HG03439 (cell line): ENCODE measurements around the gene NINJ2.

Experiments
- ATAC-seq: cut with Tn5 transposase; IDR thresholded peaks from one replicate; pipeline ENCODE4 v1.9.1; 2021; ENCODE audit warnings: mild to moderate bottlenecking, moderate library complexity; ENCODE audit not compliant: unreplicated experiment

NINJ2 gene

DNA sequence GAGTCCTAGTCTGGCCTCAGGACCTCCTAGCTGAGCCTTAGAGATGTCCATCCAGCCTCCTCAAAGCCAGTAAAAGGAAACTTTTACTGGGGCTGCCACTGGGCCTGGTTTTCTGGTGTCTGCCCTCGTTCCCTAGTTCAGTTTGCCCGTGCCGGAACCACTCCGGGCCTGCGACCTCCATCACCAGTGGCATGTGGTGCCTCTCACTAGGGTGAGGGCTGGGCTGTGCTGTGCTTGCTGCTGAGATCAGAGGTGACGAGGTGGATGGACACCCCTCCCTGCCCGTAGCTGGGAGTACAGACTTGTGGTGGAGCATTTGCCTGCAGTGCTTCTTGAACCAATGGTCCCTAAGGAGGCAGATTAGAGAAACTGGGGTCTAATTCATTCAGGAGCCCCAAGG lies 127.8 kb downstream of the NINJ2 start:
- ATAC-seq = no peak

DNA sequence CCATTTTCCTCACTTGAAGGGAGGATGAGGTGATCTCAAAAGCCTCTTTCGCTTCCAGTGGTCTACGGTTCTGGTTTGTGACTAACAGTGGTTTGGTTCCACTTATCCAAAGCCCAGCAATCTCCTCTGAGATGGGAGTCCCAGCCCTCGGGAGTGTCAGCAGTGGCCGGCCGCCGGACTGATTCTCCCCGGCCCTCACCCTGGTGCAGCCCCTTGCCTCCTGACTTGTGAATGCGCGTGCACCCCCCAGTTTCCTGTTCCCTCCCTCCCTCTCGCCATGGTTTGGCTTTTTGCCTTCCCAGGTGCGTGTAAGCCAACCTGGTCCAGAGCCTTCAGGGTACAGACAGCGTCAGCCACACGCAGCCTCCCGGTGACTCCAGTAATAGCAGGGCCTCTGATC lies 129.0 kb downstream of the NINJ2 start:
- no peak for ATAC-seq

DNA sequence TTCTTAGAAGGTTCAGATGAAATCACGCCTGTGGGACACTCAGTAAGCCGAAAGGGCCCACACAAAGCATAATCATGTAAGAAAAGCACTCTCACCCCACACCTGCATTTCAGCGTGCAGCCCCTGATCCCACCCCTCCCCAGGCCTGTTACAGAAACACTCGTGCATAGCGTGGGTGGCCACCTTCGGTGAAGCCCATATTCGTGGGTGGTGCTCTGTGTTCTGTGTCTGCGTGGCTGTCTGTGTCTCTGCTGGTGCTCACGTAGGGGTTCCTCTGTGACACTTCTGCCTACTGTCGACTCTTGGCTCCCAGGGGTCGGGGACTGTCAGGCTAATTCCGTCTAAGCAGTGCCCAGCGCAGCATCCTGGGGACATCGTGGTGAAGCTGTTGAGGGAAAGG lies 129.5 kb downstream of the NINJ2 start:
- no peak for ATAC-seq

DNA sequence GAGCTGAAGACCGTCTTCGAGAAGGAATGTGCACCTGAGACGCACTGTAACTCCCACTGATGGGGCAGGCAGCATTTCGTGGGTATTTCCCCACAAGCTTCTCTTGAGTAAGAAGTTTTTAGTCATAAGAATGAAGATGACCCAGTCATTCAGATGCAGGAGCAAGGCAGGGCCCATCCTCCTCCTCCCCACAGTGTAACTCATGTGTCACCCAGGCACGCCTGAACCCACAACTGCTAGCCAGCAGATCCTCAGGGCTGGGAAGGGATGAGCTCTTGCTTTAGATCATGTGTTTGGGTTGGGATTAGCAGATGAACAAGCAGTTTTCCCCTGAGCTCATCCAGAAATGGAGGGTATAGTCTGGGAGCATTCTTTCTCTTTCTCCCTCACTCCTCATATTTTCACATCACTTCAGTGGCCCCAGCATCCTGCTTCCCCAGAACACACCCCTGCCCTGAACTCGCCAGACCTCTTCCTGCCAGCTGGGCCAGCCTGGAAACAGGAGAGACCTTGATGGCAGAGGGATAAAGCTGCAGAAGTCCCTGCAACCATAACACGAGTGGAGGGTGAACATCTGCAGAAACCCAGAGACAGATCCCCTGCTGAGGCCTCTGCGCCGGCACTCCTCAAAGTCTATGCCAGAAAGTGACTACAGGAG lies 130.2 kb downstream of the NINJ2 start:
- ATAC-seq = no peak

DNA sequence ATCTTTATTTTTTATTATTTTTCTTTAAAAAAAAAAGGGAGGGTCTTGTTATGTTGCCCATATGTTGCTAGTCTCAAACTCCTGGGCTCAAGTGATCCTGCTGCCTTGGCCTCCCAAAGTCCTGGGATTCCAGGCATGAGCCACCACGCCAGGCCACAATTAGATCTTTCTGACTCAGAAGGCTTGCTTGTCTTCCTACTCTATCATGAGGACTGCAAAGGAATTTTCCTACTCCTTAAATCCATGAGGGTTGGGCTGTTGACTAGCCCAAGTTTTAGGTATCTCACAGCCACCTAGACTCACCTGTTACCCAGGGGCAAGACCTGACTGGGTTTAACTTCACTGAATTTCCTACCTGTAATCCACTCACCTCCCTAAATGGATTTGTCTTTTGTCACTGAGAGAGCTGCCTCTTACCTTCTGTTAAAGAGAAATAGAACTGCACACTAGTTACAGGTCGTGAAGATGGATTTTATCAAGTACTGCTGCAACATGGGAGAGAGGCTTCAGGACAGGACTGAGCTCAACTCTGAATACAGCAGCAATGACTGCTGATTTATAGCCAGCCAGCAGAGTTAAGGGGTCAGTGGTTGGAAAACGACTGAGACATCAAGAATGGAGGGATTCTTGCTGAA lies 131.2 kb downstream of the NINJ2 start:
- ATAC-seq = no peak

DNA sequence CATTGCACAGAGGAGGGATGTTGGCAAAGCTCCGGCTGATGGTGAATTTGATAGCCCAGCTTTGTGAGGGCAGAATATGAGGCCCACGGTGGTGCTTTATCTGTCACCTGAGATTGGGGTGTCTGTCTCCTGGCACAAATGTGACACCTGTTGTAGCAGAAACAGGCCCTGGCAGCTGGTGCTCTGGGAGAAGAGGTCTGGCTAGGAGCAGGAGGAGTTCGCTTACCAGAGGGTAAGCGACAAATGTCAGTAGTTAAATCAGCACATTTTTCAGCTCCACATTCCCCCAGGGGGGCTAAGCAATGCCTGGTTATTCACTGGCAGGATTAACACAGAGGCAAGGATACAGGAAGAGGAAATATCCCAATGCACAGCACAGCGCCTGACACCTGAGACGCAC lies 132.4 kb downstream of the NINJ2 start:
- ATAC-seq = no peak

DNA sequence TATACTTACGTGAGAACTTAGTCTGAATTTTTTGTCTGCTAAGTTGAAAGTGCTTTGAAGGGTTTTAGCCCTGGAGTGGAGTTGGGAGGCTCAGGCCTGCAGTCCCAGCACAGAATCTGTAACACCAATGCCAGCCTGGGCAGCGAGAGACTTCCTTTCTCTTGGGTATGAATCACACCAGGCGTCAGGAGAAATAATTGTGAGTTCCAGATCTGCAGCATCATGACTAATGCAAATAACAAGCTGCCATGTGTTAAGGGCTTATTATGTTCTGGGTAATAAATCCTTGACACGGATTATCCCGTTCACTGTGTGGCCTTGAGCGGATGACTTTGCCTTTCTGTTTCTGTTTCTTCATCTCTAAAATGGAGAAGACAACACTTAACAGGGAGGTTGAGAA lies 132.9 kb downstream of the NINJ2 start:
- ATAC-seq = no peak

DNA sequence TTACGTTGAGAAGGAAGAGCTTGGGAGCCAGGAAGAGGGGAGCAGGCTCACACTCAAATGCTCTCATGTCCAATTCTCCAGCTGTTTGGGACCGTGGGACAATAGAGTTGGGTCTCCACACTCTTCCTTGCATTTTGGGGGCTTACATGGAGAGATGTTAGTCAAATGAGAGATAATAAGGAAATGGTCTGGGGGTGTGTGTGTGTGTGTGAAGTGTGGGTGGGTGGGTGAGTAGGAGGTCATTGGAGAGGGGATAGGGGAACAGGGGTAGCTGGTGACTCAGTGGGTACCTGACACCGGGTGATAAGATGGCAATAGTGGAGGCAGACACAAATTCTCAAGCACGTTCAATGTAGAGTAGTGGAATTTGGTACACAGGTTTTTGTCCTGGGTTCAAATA lies 135.5 kb downstream of the NINJ2 start:
- ATAC-seq = no peak

DNA sequence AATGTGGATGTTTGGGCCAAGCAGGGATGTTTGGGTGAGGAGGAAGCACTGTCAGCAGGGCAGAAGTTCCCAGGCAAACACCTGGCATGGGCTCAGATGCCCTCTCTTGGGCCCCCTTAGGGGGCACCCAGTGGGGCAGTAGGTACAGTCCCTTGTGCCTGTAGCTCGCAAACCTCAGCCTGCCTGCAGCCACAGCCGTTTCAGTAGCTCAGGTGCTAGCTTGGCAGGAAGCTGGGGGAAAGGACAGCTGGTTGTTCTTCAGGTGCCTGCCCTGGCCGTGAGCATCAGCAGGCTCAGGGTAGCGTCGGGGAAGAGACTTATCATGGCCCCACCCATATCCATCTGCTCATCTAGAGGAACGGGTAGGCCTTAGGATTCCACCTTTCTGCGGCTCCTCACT lies 136.0 kb downstream of the NINJ2 start:
- ATAC-seq = no peak

DNA sequence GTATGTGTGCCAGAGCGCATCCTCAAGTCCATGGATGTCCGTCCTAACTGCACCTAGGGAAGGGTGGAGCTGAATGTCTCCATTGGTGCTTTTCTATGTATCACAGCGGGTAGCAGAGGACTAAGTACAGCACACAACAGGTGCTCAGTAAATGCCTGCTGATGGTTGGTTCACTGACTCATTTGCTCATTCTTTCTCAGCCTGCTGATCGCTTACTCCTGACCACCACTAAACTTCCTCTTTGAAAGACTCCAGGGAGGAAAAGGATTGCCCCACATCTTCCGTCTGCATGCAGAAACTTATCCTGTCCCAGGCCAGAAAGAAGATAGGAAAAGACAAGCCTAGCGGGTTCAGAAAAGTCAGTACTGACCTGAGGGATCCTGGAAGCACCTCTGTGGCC lies 137.2 kb downstream of the NINJ2 start:
- no peak for ATAC-seq

DNA sequence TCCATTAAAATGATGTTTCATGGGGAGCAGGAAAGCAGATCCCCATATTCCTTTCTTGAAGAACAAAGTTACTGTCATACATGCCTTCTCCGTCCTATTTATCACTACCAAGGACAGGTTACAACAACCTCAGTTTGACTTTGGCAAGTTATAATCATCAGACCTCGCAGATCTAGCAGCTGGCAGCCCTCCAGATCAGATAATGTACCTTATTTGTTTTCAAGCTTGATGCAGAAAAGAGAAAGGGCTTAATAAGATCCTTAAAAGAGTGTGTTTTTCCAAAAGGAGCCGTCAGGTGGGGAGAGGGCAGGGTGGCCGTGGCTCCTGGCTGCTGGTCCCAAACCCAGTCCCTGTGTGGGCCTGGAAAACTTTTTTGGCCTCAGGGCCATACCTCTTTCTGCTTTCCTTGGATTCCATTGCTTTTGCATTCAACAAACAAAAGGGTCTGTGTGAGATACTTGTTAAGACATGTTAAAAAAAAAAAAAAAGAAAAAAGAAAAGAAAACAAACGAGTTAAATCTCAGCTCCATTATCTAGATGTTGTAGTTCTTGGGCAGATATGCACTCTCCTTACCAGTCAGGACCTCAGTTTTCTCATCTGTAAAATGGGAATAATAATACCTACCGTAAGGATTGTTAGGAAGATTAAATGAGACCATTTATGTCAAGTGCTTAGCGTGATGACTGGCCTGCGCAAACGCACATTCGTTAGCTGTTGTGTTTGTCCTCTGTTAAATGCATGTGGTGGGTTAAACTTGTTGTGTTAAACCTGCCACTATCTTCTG lies 138.9 kb downstream of the NINJ2 start:
- ATAC-seq = no peak

DNA sequence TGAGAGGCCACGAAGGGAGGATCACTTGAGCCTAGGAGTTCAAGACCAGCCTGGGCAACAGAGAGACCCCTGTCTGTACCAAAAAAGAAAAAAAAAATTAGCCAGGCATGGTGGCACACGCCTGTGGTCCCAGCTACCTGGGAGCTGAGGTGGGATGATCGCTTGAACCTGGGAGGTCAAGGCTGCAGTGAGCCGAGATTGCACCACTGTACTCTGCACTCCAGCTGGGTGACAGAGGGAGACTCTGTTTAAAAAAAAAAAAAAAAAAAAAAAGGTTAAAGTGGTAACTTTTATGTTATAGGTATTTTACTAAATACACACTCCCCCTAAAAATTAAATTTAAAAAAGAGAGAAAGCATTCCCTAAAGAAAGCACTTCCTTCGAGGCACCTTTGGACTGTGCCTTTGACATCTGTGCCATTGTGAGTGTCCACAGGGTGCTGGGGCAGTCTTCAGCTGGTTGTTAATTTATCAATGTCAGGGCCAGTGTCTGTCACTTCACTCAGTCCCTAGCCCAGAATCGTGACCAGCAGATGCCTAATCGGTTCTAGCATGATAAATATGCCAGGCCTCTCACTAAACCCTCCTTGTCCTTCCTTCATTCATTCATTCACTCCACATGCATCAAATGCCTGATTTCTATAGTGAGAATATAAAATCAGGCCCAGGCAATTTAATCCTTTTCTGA lies 140.4 kb downstream of the NINJ2 start:
- no peak for ATAC-seq

DNA sequence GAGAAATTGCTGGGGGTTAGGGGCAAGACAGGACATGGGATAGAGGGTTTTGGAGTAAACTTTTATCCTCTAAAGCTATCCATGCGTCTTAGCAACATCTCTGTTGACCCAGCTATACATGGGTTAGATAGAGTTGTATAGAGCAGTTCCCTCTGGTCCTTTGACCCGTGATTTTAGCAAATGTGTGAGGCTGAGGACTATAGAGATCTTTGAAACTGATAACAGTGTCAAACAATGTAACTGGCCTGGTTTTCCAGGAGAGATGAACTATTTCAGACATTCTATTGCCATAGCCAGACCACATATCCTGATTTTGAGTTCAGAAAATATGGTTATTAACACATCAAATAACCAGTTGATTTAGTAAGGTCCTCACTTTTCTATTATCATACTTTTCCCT lies 143.1 kb downstream of the NINJ2 start:
- no peak for ATAC-seq

DNA sequence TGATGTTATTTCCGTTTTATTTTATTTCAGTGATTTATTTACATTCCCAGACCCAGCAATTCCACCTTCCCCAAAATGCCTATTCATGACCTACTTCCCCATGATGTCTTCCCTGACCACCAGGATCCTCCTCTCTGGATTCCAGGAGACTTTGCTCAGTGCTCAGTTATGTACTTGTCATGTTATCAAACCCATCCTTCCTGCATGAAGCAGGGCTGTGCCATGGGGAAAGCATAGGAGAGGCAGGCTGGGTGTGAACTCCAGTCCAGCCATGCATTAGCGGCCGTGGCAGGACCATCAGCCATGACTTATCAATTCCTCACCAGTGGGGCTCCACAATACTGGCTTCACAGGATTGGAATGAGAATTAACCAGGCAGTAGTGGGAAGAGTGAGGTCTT lies 145.7 kb downstream of the NINJ2 start:
- ATAC-seq = no peak
